Prostate gland (tissue), 2 donors: ENCODE measurements around the gene DIP2B.

Source experiments
- POLR2A ChIP-seq: fragments of 450-650 bp; IDR thresholded peaks from one replicate; pipeline ENCODE4 v1.6.1; 2016; ENCODE audit warnings: antibody characterized with exemption, mild to moderate bottlenecking
- TF ChIP-seq, protein P1 (sequence below), 4 experiments: fragments of 200-600 bp in 2 of 4; fragments of 450-650 bp in 2 of 4; sonication (generic) in 2 of 4; IDR thresholded peaks; 1 replicate in 3 of 4; 2 replicates in 1 of 4; pipeline ENCODE4 v1.5.1; 2016 to 2019; ENCODE audit warnings: antibody characterized with exemption in 4 of 4, mild to moderate bottlenecking in 2 of 4, moderate library complexity in 2 of 4

DNA sequence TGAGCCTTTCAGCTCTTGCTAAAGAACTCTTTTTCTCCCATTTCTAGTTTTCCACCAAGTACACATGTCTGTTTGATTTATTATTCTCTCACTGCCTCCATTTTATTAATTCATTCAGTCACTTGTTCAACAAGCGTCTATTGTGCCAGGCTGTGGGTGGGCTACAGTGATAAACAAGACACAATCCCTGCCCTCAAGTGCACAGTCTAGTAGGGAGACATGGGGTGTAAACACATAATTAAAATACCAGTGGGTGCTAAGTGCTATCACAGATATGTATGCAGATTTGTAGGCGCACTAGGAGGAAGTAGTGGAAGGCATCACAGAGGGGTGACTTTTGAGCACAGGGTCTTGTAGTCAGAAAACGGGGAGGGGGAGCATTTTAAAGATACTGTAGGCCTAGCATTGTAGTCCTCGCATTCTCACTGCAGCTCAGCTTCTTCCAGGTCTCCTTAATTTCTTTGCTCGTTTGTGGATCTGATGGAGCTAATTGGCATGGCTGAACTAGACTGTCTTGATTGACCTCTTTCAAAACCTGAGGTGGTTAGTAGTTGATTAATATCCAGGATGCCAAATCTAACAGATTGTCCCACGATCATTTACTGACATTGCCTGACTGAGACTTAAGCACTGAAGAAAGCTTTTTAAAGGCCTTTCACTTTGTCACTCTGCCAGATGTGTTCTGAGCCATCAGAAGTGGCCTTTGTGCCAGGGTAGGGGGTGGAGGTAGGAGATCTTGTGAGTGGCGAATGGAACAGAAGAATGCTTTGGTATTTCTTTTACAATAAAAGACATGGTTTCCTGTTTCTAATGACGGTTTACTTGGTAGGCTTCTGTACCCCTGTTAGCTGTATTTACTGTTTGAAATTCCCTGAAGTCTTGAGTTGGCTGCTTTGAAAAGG is 116.9 kb downstream of the DIP2B start:
- TF ChIP-seq, protein P1, sequence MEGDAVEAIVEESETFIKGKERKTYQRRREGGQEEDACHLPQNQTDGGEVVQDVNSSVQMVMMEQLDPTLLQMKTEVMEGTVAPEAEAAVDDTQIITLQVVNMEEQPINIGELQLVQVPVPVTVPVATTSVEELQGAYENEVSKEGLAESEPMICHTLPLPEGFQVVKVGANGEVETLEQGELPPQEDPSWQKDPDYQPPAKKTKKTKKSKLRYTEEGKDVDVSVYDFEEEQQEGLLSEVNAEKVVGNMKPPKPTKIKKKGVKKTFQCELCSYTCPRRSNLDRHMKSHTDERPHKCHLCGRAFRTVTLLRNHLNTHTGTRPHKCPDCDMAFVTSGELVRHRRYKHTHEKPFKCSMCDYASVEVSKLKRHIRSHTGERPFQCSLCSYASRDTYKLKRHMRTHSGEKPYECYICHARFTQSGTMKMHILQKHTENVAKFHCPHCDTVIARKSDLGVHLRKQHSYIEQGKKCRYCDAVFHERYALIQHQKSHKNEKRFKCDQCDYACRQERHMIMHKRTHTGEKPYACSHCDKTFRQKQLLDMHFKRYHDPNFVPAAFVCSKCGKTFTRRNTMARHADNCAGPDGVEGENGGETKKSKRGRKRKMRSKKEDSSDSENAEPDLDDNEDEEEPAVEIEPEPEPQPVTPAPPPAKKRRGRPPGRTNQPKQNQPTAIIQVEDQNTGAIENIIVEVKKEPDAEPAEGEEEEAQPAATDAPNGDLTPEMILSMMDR (IDR thresholded peaks at IDR 0.05): no peak
- no peak for TF ChIP-seq POLR2A
